Measurements from ENCODE around the gene ARHGAP22. TPM values are rescaled to one million over a fixed set of nuclear protein-coding genes. Genes with fewer than 3 reads are reported as not detected.
"Not testable (repeated sequence)": the region's sequence is repeated elsewhere in the genome, so short reads cannot be mapped to it uniquely, and the experiment has no call there.

ARHGAP22 gene
- total RNA-seq, 1 donor from 2014 or later: 11.7 TPM

GRCh38 chr10:48439581-48440041 is 165.3 kb downstream of the ARHGAP22 start:
- peak; percentile 87 for ATAC-seq
- intact Hi-C loops (cut with DNase I): no loop called here
- peak; percentile 54 for DNase-seq (ENCODE audit: low spot score)

GRCh38 chr10:48439031-48439430 is 165.8 kb downstream of the ARHGAP22 start:
- intact Hi-C loops (cut with DNase I): no loop called here
- no peak for ATAC-seq
- no peak for DNase-seq (ENCODE audit: low spot score)

- intact Hi-C loops (cut with DNase I): no loop called here
These were observed 167.3 kb downstream of the ARHGAP22 start for GRCh38 chr10:48437546-48437945.

GRCh38 chr10:48431871-48432270 is 173.0 kb downstream of the ARHGAP22 start:
- ATAC-seq (no peak), DNase-seq (ENCODE audit: low spot score) (no peak)
- intact Hi-C loops (cut with DNase I): no loop called here

More at GRCh38 chr10:48437546-48437945, 167.3 kb downstream of the ARHGAP22 start:
- DNase-seq (ENCODE audit: low spot score) (no peak), ATAC-seq (no peak)

- DNase-seq (ENCODE audit: low spot score) (no peak), ATAC-seq (no peak)
- intact Hi-C loops (cut with DNase I): no loop called here
These were observed 174.4 kb downstream of the ARHGAP22 start for GRCh38 chr10:48430402-48430993.

GRCh38 chr10:48429309-48429708 is 175.6 kb downstream of the ARHGAP22 start:
- no peak for DNase-seq (ENCODE audit: low spot score)
- intact Hi-C loops (cut with DNase I): no loop called here
- no peak for ATAC-seq

- ATAC-seq (no peak), DNase-seq (ENCODE audit: low spot score) (no peak)
- intact Hi-C loops (cut with DNase I): no loop called here
These were observed 176.0 kb downstream of the ARHGAP22 start for GRCh38 chr10:48428896-48429295.

GRCh38 chr10:48423884-48424283 is 181.0 kb downstream of the ARHGAP22 start:
- ATAC-seq: no peak
- DNase-seq (ENCODE audit: low spot score): no peak
- intact Hi-C loops (cut with DNase I): no loop called here

GRCh38 chr10:48421862-48422261 is 183.0 kb downstream of the ARHGAP22 start:
- intact Hi-C loops (cut with DNase I); DNase-seq (ENCODE audit: low spot score); ATAC-seq: not testable (repeated sequence)

GRCh38 chr10:48419714-48420113 is 185.2 kb downstream of the ARHGAP22 start:
- ATAC-seq: no peak
- intact Hi-C loops (cut with DNase I): no loop called here

GRCh38 chr10:48418189-48418788 is 186.6 kb downstream of the ARHGAP22 start:
- intact Hi-C loops (cut with DNase I): no loop called here
- no peak for DNase-seq (ENCODE audit: low spot score)
- no peak for ATAC-seq

More at GRCh38 chr10:48419714-48420113, 185.2 kb downstream of the ARHGAP22 start:
- no peak for DNase-seq (ENCODE audit: low spot score)

GRCh38 chr10:48417374-48417773 is 187.5 kb downstream of the ARHGAP22 start:
- intact Hi-C loops (cut with DNase I): no loop called here
- no peak for DNase-seq (ENCODE audit: low spot score)
- ATAC-seq: no peak

GRCh38 chr10:48416584-48417232 is 188.2 kb downstream of the ARHGAP22 start:
- ATAC-seq: no peak
- DNase-seq (ENCODE audit: low spot score): no peak
- intact Hi-C loops (cut with DNase I): no loop called here

- ATAC-seq (no peak), DNase-seq (ENCODE audit: low spot score) (no peak)
- intact Hi-C loops (cut with DNase I): no loop called here
These were observed 190.1 kb downstream of the ARHGAP22 start for GRCh38 chr10:48414778-48415177.

- intact Hi-C loops (cut with DNase I): no loop called here
- DNase-seq (ENCODE audit: low spot score) (no peak), ATAC-seq (no peak)
These were observed 190.7 kb downstream of the ARHGAP22 start for GRCh38 chr10:48414160-48414559.

- intact Hi-C loops (cut with DNase I): no loop called here
- no peak for DNase-seq (ENCODE audit: low spot score)
- ATAC-seq: no peak
These were observed 191.9 kb downstream of the ARHGAP22 start for GRCh38 chr10:48412933-48413332.

GRCh38 chr10:48412081-48412480 is 192.8 kb downstream of the ARHGAP22 start:
- ATAC-seq: no peak
- intact Hi-C loops (cut with DNase I): no loop called here

GRCh38 chr10:48411510-48411909 is 193.4 kb downstream of the ARHGAP22 start:
- DNase-seq (ENCODE audit: low spot score): no peak
- no peak for ATAC-seq

More at GRCh38 chr10:48412081-48412480, 192.8 kb downstream of the ARHGAP22 start:
- DNase-seq (ENCODE audit: low spot score): no peak

GRCh38 chr10:48410503-48410902 is 194.4 kb downstream of the ARHGAP22 start:
- ATAC-seq (no peak), DNase-seq (ENCODE audit: low spot score) (no peak)
- intact Hi-C loops (cut with DNase I): no loop called here

More at GRCh38 chr10:48411510-48411909, 193.4 kb downstream of the ARHGAP22 start:
- intact Hi-C loops (cut with DNase I): no loop called here

- no peak for ATAC-seq
- intact Hi-C loops (cut with DNase I): no loop called here
- no peak for DNase-seq (ENCODE audit: low spot score)
These were observed 198.2 kb downstream of the ARHGAP22 start for GRCh38 chr10:48406658-48407057.

All from sciatic nerve (tissue), 2 donors.